OCI-LY3 (cell line): ENCODE results near the gene NOL4L.

ENCODE experiments used
- CTCF ChIP-seq: fragments of 200-600, 300-600 bp; sonication (generic); IDR thresholded peaks from 2 replicates; pipeline ENCODE4 v1.5.1; 2014; ENCODE audit warnings: antibody characterized with exemption, low read length, low read depth
- EZH2phosphoT487 ChIP-seq: fragments of 200-600 bp; shearing (Covaris generic); IDR thresholded peaks from 2 replicates; pipeline ENCODE4 v1.6.1; 2018; ENCODE audit warnings: antibody characterized with exemption, mixed run types, low read depth

GRCh38 chr20:32597714-32598113 lies 12.6 kb upstream of the NOL4L start:
- TF ChIP-seq CTCF (no peak), EZH2phosphoT487 (no peak)
